OCI-LY1 (cell line): ENCODE measurements around the gene MADD.

Source experiments
- H2AFZ ChIP-seq: fragments of 200-600 bp; sonication (generic), shearing (Covaris generic); 2 replicates; pipeline ENCODE4 v1.6.0; 2014; ENCODE audit warnings: antibody characterized with exemption, mild to moderate bottlenecking, low read length
- H3F3A ChIP-seq: fragments of 200-600 bp; sonication (generic), shearing (Covaris generic); 2 replicates; pipeline ENCODE4 v1.6.0; 2014; ENCODE audit warnings: mild to moderate bottlenecking, antibody characterized with exemption, low read length, moderate library complexity; ENCODE audit not compliant: insufficient read depth
- H3K27ac ChIP-seq: fragments of 200-600 bp; sonication (generic); 2 replicates; pipeline ENCODE4 v1.5.1; 2014; ENCODE audit warnings: low read length, mixed run types, mild to moderate bottlenecking, low read depth; ENCODE audit not compliant: poor library complexity, severe bottlenecking
- H3K27me3 ChIP-seq: fragments of 200-600 bp; sonication (generic); 2 replicates; pipeline ENCODE4 v1.6.0; 2014; ENCODE audit warnings: antibody characterized with exemption, mild to moderate bottlenecking, low read length, moderate library complexity; ENCODE audit not compliant: insufficient read depth
- H3K36me3 ChIP-seq: fragments of 200-600 bp; sonication (generic); 2 replicates; pipeline ENCODE4 v1.6.1; 2014; ENCODE audit warnings: mild to moderate bottlenecking, antibody characterized with exemption, low read length, moderate library complexity, mixed read lengths; ENCODE audit not compliant: insufficient read depth
- H3K4me1 ChIP-seq: fragments of 200-600 bp; sonication (generic); 2 replicates; pipeline ENCODE4 v1.5.1; 2014; ENCODE audit warnings: mild to moderate bottlenecking, low read length, moderate library complexity; ENCODE audit not compliant: insufficient read depth, severe bottlenecking
- H3K4me2 ChIP-seq: fragments of 200-600 bp; sonication (generic), shearing (Covaris generic); 2 replicates; pipeline ENCODE4 v1.6.1; 2014; ENCODE audit warnings: low read length
- H3K4me3 ChIP-seq: fragments of 200-600 bp; sonication (generic); 2 replicates; pipeline ENCODE4 v1.5.1; 2014; ENCODE audit warnings: low read length, low read depth, mild to moderate bottlenecking, mixed read lengths; ENCODE audit not compliant: poor library complexity, severe bottlenecking
- H3K79me2 ChIP-seq: fragments of 200-600 bp; shearing (Covaris generic); 2 replicates; pipeline ENCODE4 v1.6.1; 2016; ENCODE audit warnings: mixed run types, low read length, mixed read lengths; ENCODE audit not compliant: insufficient read depth
- H3K9ac ChIP-seq: fragments of 200-600 bp; sonication (generic), shearing (Covaris generic); 2 replicates; pipeline ENCODE4 v1.6.1; 2014; ENCODE audit warnings: mild to moderate bottlenecking, low read length, mixed read lengths
- H3K9me2 ChIP-seq: fragments of 200-600 bp; sonication (generic), shearing (Covaris generic); 2 replicates; pipeline ENCODE4 v1.6.1; 2014; ENCODE audit warnings: low read depth, mild to moderate bottlenecking, low read length, mixed read lengths
- H3K9me3 ChIP-seq: fragments of 200-600 bp; shearing (Covaris generic); 2 replicates; pipeline ENCODE4 v1.6.1; 2014; ENCODE audit warnings: low read length, mixed read lengths
- H4K20me1 ChIP-seq: fragments of 200-600 bp; sonication (generic), shearing (Covaris generic); 2 replicates; pipeline ENCODE4 v1.6.0; 2016; ENCODE audit warnings: mild to moderate bottlenecking, low read length; ENCODE audit not compliant: insufficient read depth
- EZH2 ChIP-seq: fragments of 200-600 bp; sonication (generic), shearing (Covaris generic); IDR thresholded peaks from 2 replicates; pipeline ENCODE4 v1.8.0; 2017; ENCODE audit warnings: borderline replicate concordance, mixed run types, mild to moderate bottlenecking, antibody characterized with exemption, low read length, moderate library complexity, mixed read lengths
- TF ChIP-seq, protein P1 (sequence below): fragments of 200-600 bp; sonication (generic), shearing (Covaris generic); IDR thresholded peaks from 2 replicates; pipeline ENCODE4 v1.5.1; 2017; ENCODE audit warnings: mild to moderate bottlenecking, antibody characterized with exemption, low read length, moderate library complexity, mixed read lengths

Gene MADD

GRCh38 chr11:47351156-47352126 is 81.5 kb downstream of the MADD start:
- Histone ChIP-seq H3K9me2 (no peaks in the 10 kb centered on the region), H3K9me3 (no peaks in the 10 kb centered on the region), H3K27ac (no peak overlapping the region), H2AFZ (no peak overlapping the region), H3K9ac (no peak overlapping the region), H3K4me2 (no peak overlapping the region), H3K36me3 (no peaks in the 10 kb centered on the region; the same call in 1 of the 2 replicates), H3K4me3 (no peak overlapping the region), H3K79me2 (no peaks in the 10 kb centered on the region), H3F3A (no peaks in the 10 kb centered on the region), H4K20me1 (no peaks in the 10 kb centered on the region), H3K27me3 (no peaks in the 10 kb centered on the region), H3K4me1 (no peaks in the 10 kb centered on the region)
- TF ChIP-seq, protein P1, sequence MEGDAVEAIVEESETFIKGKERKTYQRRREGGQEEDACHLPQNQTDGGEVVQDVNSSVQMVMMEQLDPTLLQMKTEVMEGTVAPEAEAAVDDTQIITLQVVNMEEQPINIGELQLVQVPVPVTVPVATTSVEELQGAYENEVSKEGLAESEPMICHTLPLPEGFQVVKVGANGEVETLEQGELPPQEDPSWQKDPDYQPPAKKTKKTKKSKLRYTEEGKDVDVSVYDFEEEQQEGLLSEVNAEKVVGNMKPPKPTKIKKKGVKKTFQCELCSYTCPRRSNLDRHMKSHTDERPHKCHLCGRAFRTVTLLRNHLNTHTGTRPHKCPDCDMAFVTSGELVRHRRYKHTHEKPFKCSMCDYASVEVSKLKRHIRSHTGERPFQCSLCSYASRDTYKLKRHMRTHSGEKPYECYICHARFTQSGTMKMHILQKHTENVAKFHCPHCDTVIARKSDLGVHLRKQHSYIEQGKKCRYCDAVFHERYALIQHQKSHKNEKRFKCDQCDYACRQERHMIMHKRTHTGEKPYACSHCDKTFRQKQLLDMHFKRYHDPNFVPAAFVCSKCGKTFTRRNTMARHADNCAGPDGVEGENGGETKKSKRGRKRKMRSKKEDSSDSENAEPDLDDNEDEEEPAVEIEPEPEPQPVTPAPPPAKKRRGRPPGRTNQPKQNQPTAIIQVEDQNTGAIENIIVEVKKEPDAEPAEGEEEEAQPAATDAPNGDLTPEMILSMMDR, result no peak
- TF ChIP-seq EZH2, result no peak

- Histone ChIP-seq H3K4me2 (no peak within 1 kb of the TSS), H3F3A (no peaks in the 10 kb centered on the region), H3K9ac (no peak within 1 kb of the TSS), H3K4me3 (no peak within 1 kb of the TSS), H2AFZ (no peak within 1 kb of the TSS), H3K4me1 (no peaks in the 10 kb centered on the region), H3K79me2 (no peaks in the 10 kb centered on the region), H3K9me3 (no peaks in the 10 kb centered on the region), H3K36me3 (no peaks in the 10 kb centered on the region; the same call in 1 of the 2 replicates), H3K9me2 (no peaks in the 10 kb centered on the region), H3K27me3 (no peaks in the 10 kb centered on the region), H4K20me1 (no peaks in the 10 kb centered on the region), H3K27ac (no peak within 1 kb of the TSS)
- TF ChIP-seq, protein P1, result no peak
- TF ChIP-seq EZH2, result no peak
Observed at GRCh38 chr11:47352556-47352955, 82.6 kb downstream of the MADD start, which contains the start of gene MYBPC3. MYBPC3 (minus strand) TSS chr11:47352702; CDS start chr11:47352647, 55 bp downstream.

GRCh38 chr11:47353978-47354774 is 84.2 kb downstream of the MADD start:
- H3K9me3 ChIP-seq, result no peaks in the 10 kb centered on the region
- no peaks in the 10 kb centered on the region for H3K79me2 ChIP-seq
- no peaks in the 10 kb centered on the region for H3K27me3 ChIP-seq
- H3F3A ChIP-seq, result no peaks in the 10 kb centered on the region
- H3K4me1 ChIP-seq, result no peaks in the 10 kb centered on the region
- H3K4me2 ChIP-seq, result no peak overlapping the region
- H3K4me3 ChIP-seq, result no peak overlapping the region
- H3K27ac ChIP-seq, result no peak overlapping the region
- no peak overlapping the region for H2AFZ ChIP-seq
- no peak overlapping the region for H3K9ac ChIP-seq
- no peaks in the 10 kb centered on the region for H4K20me1 ChIP-seq
- no peaks in the 10 kb centered on the region; the same call in none of the 2 replicates for H3K36me3 ChIP-seq
- TF ChIP-seq, protein P1, result no peak
- TF ChIP-seq EZH2, result no peak
- no peaks in the 10 kb centered on the region for H3K9me2 ChIP-seq
